ENCODE results near the gene PARD3.

Gene PARD3

DNA sequence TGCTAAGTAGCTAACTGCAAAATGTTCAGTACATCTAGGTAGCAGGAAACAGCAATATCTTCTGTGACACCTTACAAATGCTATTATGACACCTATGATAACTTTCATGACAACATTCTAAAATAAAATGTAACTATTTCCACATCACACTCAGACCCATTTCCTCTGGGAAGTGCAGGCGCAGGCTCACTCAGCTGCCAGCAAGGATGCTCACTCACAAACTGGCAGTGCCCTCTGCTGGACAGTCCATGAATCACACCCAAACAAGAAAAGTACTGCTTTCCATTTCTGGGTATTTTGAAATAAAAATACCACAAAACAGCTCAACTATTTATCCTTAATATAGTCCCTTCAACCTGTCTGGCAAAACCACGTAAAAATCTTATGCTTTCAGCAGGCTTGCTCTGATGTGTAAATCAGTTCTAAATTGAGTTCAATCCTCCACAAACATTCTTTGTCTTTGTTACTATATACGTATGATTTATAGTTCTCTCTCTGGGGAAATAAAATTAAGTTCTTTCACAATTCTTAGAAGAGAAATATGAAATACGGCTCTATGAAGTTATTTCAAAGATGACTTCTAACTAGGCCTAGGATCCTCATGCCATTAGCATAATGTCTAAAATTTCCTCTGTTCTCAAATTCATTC, 176.6 kb downstream of the PARD3 start:
- Histone ChIP-seq H3K9ac (ENCODE audit: low read depth, low read length, poor library complexity, severe bottlenecking) (no peak overlapping the region), H3K4me1 (ENCODE audit: insufficient read depth, low read length, poor library complexity, severe bottlenecking) (peaks cover 6% of the 10 kb centered on the region), H3K9me3 (ENCODE audit: insufficient read depth, low read depth, low read length) (no peaks in the 10 kb centered on the region), H3F3A (ENCODE audit: low read depth) (no peaks in the 10 kb centered on the region), H3K79me2 (ENCODE audit: insufficient read depth, low read length) (peaks cover 53% of the 10 kb centered on the region), H3K9me2 (replicated peaks; ENCODE audit: low read depth, low read length) (no peaks in the 10 kb centered on the region), H3K36me3 (ENCODE audit: insufficient read depth, low read length) (no peaks in the 10 kb centered on the region), H3K4me2 (ENCODE audit: low read depth, low read length, poor library complexity, severe bottlenecking) (no peak overlapping the region), H4K20me1 (ENCODE audit: insufficient read depth, low read length, poor library complexity, severe bottlenecking) (peaks cover 15% of the 10 kb centered on the region), H3K4me3 (ENCODE audit: low read length, poor library complexity, severe bottlenecking) (no peak overlapping the region), H3K27me3 (ENCODE audit: insufficient read depth, low read length, poor library complexity, severe bottlenecking) (no peaks in the 10 kb centered on the region), H2AFZ (ENCODE audit: low read length) (no peak overlapping the region)
- TF ChIP-seq EZH2phosphoT487 (IDR thresholded peaks at IDR 0.05; ENCODE audit: borderline replicate concordance) = no peak
- peak; percentile 99 for TF ChIP-seq CTCF (conservative IDR thresholded peaks at IDR 0.05; ENCODE audit: low read length)

- Histone ChIP-seq H3K27me3 (ENCODE audit: insufficient read depth, low read length, poor library complexity, severe bottlenecking) (no peaks in the 10 kb centered on the region), H3K9ac (ENCODE audit: low read depth, low read length, poor library complexity, severe bottlenecking) (no peak overlapping the region), H3K79me2 (ENCODE audit: insufficient read depth, low read length) (peaks cover 42% of the 10 kb centered on the region), H3K9me2 (replicated peaks; ENCODE audit: low read depth, low read length) (no peaks in the 10 kb centered on the region), H3K4me1 (ENCODE audit: insufficient read depth, low read length, poor library complexity, severe bottlenecking) (peaks cover 6% of the 10 kb centered on the region), H3K4me2 (ENCODE audit: low read depth, low read length, poor library complexity, severe bottlenecking) (no peak overlapping the region), H4K20me1 (ENCODE audit: insufficient read depth, low read length, poor library complexity, severe bottlenecking) (peaks cover 15% of the 10 kb centered on the region), H3K36me3 (ENCODE audit: insufficient read depth, low read length) (no peaks in the 10 kb centered on the region), H3K9me3 (ENCODE audit: insufficient read depth, low read depth, low read length) (no peaks in the 10 kb centered on the region), H3F3A (ENCODE audit: low read depth) (no peaks in the 10 kb centered on the region), H3K4me3 (ENCODE audit: low read length, poor library complexity, severe bottlenecking) (no peak overlapping the region), H2AFZ (ENCODE audit: low read length) (no peak overlapping the region)
- TF ChIP-seq CTCF (conservative IDR thresholded peaks at IDR 0.05; ENCODE audit: low read length) (peak; percentile 99), EZH2phosphoT487 (IDR thresholded peaks at IDR 0.05; ENCODE audit: borderline replicate concordance) (no peak)
These were observed 177.6 kb downstream of the PARD3 start for GRCh38 chr10:34637418-34637911.

- H3K4me1 ChIP-seq (ENCODE audit: insufficient read depth, low read length, poor library complexity, severe bottlenecking) = peaks cover 6% of the 10 kb centered on the region
- peaks cover 15% of the 10 kb centered on the region for H4K20me1 ChIP-seq (ENCODE audit: insufficient read depth, low read length, poor library complexity, severe bottlenecking)
- no peak overlapping the region for H3K4me3 ChIP-seq (ENCODE audit: low read length, poor library complexity, severe bottlenecking)
- H3K27me3 ChIP-seq (ENCODE audit: insufficient read depth, low read length, poor library complexity, severe bottlenecking) = no peaks in the 10 kb centered on the region
- H3K36me3 ChIP-seq (ENCODE audit: insufficient read depth, low read length) = no peaks in the 10 kb centered on the region
- H3K9me3 ChIP-seq (ENCODE audit: insufficient read depth, low read depth, low read length) = no peaks in the 10 kb centered on the region
- peaks cover 42% of the 10 kb centered on the region for H3K79me2 ChIP-seq (ENCODE audit: insufficient read depth, low read length)
- no peaks in the 10 kb centered on the region for H3F3A ChIP-seq (ENCODE audit: low read depth)
- no peak for TF ChIP-seq EZH2phosphoT487 (IDR thresholded peaks at IDR 0.05; ENCODE audit: borderline replicate concordance)
- no peak overlapping the region for H3K4me2 ChIP-seq (ENCODE audit: low read depth, low read length, poor library complexity, severe bottlenecking)
- no peak overlapping the region for H2AFZ ChIP-seq (ENCODE audit: low read length)
- no peak overlapping the region for H3K9ac ChIP-seq (ENCODE audit: low read depth, low read length, poor library complexity, severe bottlenecking)
- no peaks in the 10 kb centered on the region for H3K9me2 ChIP-seq (replicated peaks; ENCODE audit: low read depth, low read length)
These were observed 180.0 kb downstream of the PARD3 start for GRCh38 chr10:34635111-34635510.

GRCh38 chr10:34633374-34633773, 181.7 kb downstream of the PARD3 start:
- H3K9me2 ChIP-seq (replicated peaks; ENCODE audit: low read depth, low read length) = no peaks in the 10 kb centered on the region
- H3K9ac ChIP-seq (ENCODE audit: low read depth, low read length, poor library complexity, severe bottlenecking) = no peak overlapping the region
- H3K79me2 ChIP-seq (ENCODE audit: insufficient read depth, low read length) = peaks cover 51% of the 10 kb centered on the region
- H3F3A ChIP-seq (ENCODE audit: low read depth) = no peaks in the 10 kb centered on the region
- H2AFZ ChIP-seq (ENCODE audit: low read length) = no peak overlapping the region
- no peaks in the 10 kb centered on the region for H3K27me3 ChIP-seq (ENCODE audit: insufficient read depth, low read length, poor library complexity, severe bottlenecking)
- H3K4me2 ChIP-seq (ENCODE audit: low read depth, low read length, poor library complexity, severe bottlenecking) = no peak overlapping the region
- TF ChIP-seq CTCF (conservative IDR thresholded peaks at IDR 0.05; ENCODE audit: low read length) (no peak), EZH2phosphoT487 (IDR thresholded peaks at IDR 0.05; ENCODE audit: borderline replicate concordance) (no peak)
- no peak overlapping the region for H3K4me3 ChIP-seq (ENCODE audit: low read length, poor library complexity, severe bottlenecking)
- H4K20me1 ChIP-seq (ENCODE audit: insufficient read depth, low read length, poor library complexity, severe bottlenecking) = peaks cover 8% of the 10 kb centered on the region
- no peaks in the 10 kb centered on the region for H3K36me3 ChIP-seq (ENCODE audit: insufficient read depth, low read length)
- H3K9me3 ChIP-seq (ENCODE audit: insufficient read depth, low read depth, low read length) = no peaks in the 10 kb centered on the region
- H3K4me1 ChIP-seq (ENCODE audit: insufficient read depth, low read length, poor library complexity, severe bottlenecking) = peaks cover 6% of the 10 kb centered on the region

Data from Loucy (cell line).